Inflammatory macrophage treated with lipopolysaccharide for 4 hours (primary cell): ENCODE data around the gene KIAA1755.

Experiments
- DNase-seq: peaks from one replicate; pipeline ENCODE4 v3.0.0-alpha.2; 2020

The KIAA1755 gene

GRCh38 chr20:38238829-38239228, 21.7 kb downstream of the KIAA1755 start:
- DNase-seq, result no peak

GRCh38 chr20:38237381-38237780, 23.2 kb downstream of the KIAA1755 start:
- no peak for DNase-seq

- DNase-seq, result peak; percentile 66
Measured at GRCh38 chr20:38231531-38232121, 28.9 kb downstream of the KIAA1755 start.

- DNase-seq, result no peak
Measured at GRCh38 chr20:38230957-38231526, 29.5 kb downstream of the KIAA1755 start.

- DNase-seq, result no peak
Measured at GRCh38 chr20:38230253-38230551, 30.3 kb downstream of the KIAA1755 start.

GRCh38 chr20:38229376-38230252, 30.9 kb downstream of the KIAA1755 start:
- peak; percentile 47 for DNase-seq

- no peak for DNase-seq
Measured at GRCh38 chr20:38228436-38228835, 32.1 kb downstream of the KIAA1755 start.

- DNase-seq, result no peak
Measured at GRCh38 chr20:38227420-38228360, 32.8 kb downstream of the KIAA1755 start.

- no peak for DNase-seq
Measured at GRCh38 chr20:38226553-38226952, 34.0 kb downstream of the KIAA1755 start.

- DNase-seq, result no peak
Measured at GRCh38 chr20:38225900-38226263, 34.7 kb downstream of the KIAA1755 start.

GRCh38 chr20:38225240-38225899, 35.2 kb downstream of the KIAA1755 start:
- DNase-seq, result no peak

- peak; percentile 31 for DNase-seq
Measured at GRCh38 chr20:38224531-38224930, 36.0 kb downstream of the KIAA1755 start.

- no peak for DNase-seq
Measured at GRCh38 chr20:38223743-38224100, 36.8 kb downstream of the KIAA1755 start.

GRCh38 chr20:38222923-38223742, 37.4 kb downstream of the KIAA1755 start:
- no peak for DNase-seq

GRCh38 chr20:38222231-38222922, 38.2 kb downstream of the KIAA1755 start:
- peak; percentile 65 for DNase-seq

GRCh38 chr20:38221119-38221589, 39.4 kb downstream of the KIAA1755 start:
- peak; percentile 53 for DNase-seq

- DNase-seq, result no peak
Measured at GRCh38 chr20:38220587-38221118, 39.9 kb downstream of the KIAA1755 start.

GRCh38 chr20:38219006-38219950, 41.3 kb downstream of the KIAA1755 start:
- DNase-seq, result no peak

- DNase-seq, result no peak
Measured at GRCh38 chr20:38218566-38218885, 42.0 kb downstream of the KIAA1755 start.
